Memory B cell (primary cell): ENCODE data around the gene PTPRM.

Source experiments
- ATAC-seq: fragments of 150-1000 bp; cut with Tn5 transposase; 2 replicates; pipeline ENCODE4 v1.10.0; 2021; ENCODE audit warnings: low read depth, mild to moderate bottlenecking, moderate library complexity
- DNase-seq, 2 donors: peaks; one replicate each; pipeline ENCODE4 v3.0.0; 2022; ENCODE audit warnings: low spot score in 2 of 2
- H3K27ac Mint-ChIP-seq: one replicate; pipeline ENCODE4 v1.8.0; 2022; ENCODE audit warnings: mild to moderate bottlenecking, moderate library complexity, mixed read lengths
- H3K27me3 Mint-ChIP-seq: one replicate; pipeline ENCODE4 v1.8.0; 2022; ENCODE audit warnings: mixed read lengths
- H3K36me3 Mint-ChIP-seq: one replicate; pipeline ENCODE4 v1.8.0; 2022; ENCODE audit warnings: mild to moderate bottlenecking, mixed read lengths
- H3K4me1 Mint-ChIP-seq: one replicate; pipeline ENCODE4 v1.8.0; 2022; ENCODE audit warnings: mixed read lengths
- H3K4me3 Mint-ChIP-seq: one replicate; pipeline ENCODE4 v1.8.0; 2022; ENCODE audit warnings: mild to moderate bottlenecking, moderate library complexity, mixed read lengths
- H3K9me3 Mint-ChIP-seq: one replicate; pipeline ENCODE4 v1.8.0; 2022; ENCODE audit warnings: mixed read lengths

The PTPRM gene

GRCh38 chr18:7901657-7902056 is 334.5 kb downstream of the PTPRM start:
- no peaks in the 10 kb centered on the region for H3K36me3 Mint-ChIP-seq
- DNase-seq (no peak), ATAC-seq (no peak)
- no peak overlapping the region for H3K27ac Mint-ChIP-seq
- no peaks in the 10 kb centered on the region for H3K4me1 Mint-ChIP-seq
- no peak overlapping the region for H3K4me3 Mint-ChIP-seq
- H3K27me3 Mint-ChIP-seq, result no peaks in the 10 kb centered on the region
- peaks cover 4% of the 10 kb centered on the region for H3K9me3 Mint-ChIP-seq

- Mint-ChIP-seq H3K4me1 (no peaks in the 10 kb centered on the region), H3K27ac (no peak overlapping the region), H3K9me3 (peaks cover 4% of the 10 kb centered on the region), H3K27me3 (no peaks in the 10 kb centered on the region), H3K4me3 (no peak overlapping the region), H3K36me3 (no peaks in the 10 kb centered on the region)
- ATAC-seq (no peak), DNase-seq (no peak)
These were observed 335.3 kb downstream of the PTPRM start for GRCh38 chr18:7902399-7902839.

GRCh38 chr18:7904529-7904928 is 337.4 kb downstream of the PTPRM start:
- no peaks in the 10 kb centered on the region for H3K4me1 Mint-ChIP-seq
- H3K9me3 Mint-ChIP-seq, result peaks cover 4% of the 10 kb centered on the region
- no peaks in the 10 kb centered on the region for H3K27me3 Mint-ChIP-seq
- DNase-seq (no peak), ATAC-seq (no peak)
- no peak overlapping the region for H3K27ac Mint-ChIP-seq
- H3K36me3 Mint-ChIP-seq, result no peaks in the 10 kb centered on the region
- H3K4me3 Mint-ChIP-seq, result no peak overlapping the region

GRCh38 chr18:7908681-7909299 is 341.7 kb downstream of the PTPRM start:
- H3K27me3 Mint-ChIP-seq, result no peaks in the 10 kb centered on the region
- DNase-seq (no peak), ATAC-seq (no peak)
- no peaks in the 10 kb centered on the region for H3K36me3 Mint-ChIP-seq
- no peak overlapping the region for H3K27ac Mint-ChIP-seq
- H3K4me3 Mint-ChIP-seq, result no peak overlapping the region
- H3K4me1 Mint-ChIP-seq, result no peaks in the 10 kb centered on the region
- H3K9me3 Mint-ChIP-seq, result peaks cover 1% of the 10 kb centered on the region

GRCh38 chr18:7914834-7915670 is 347.9 kb downstream of the PTPRM start:
- Mint-ChIP-seq H3K27ac (no peak overlapping the region), H3K4me3 (no peak overlapping the region), H3K4me1 (no peaks in the 10 kb centered on the region), H3K9me3 (peaks cover 4% of the 10 kb centered on the region), H3K27me3 (no peaks in the 10 kb centered on the region), H3K36me3 (no peaks in the 10 kb centered on the region)
- ATAC-seq (no peak), DNase-seq (no peak)

GRCh38 chr18:7918701-7919100 is 351.6 kb downstream of the PTPRM start:
- H3K9me3 Mint-ChIP-seq, result peaks cover 8% of the 10 kb centered on the region
- H3K27ac Mint-ChIP-seq, result no peak overlapping the region
- no peak for ATAC-seq

GRCh38 chr18:7919565-7919964 is 352.4 kb downstream of the PTPRM start:
- no peaks in the 10 kb centered on the region for H3K4me1 Mint-ChIP-seq
- no peaks in the 10 kb centered on the region for H3K36me3 Mint-ChIP-seq
- ATAC-seq (no peak), DNase-seq (no peak)
- H3K4me3 Mint-ChIP-seq, result no peak overlapping the region
- H3K27ac Mint-ChIP-seq, result no peak overlapping the region
- H3K27me3 Mint-ChIP-seq, result no peaks in the 10 kb centered on the region
- H3K9me3 Mint-ChIP-seq, result peaks cover 8% of the 10 kb centered on the region

More at GRCh38 chr18:7918701-7919100, 351.6 kb downstream of the PTPRM start:
- no peak for DNase-seq
- Mint-ChIP-seq H3K4me3 (no peak overlapping the region), H3K36me3 (no peaks in the 10 kb centered on the region), H3K27me3 (no peaks in the 10 kb centered on the region), H3K4me1 (no peaks in the 10 kb centered on the region)

GRCh38 chr18:7921938-7922587 is 354.9 kb downstream of the PTPRM start:
- H3K4me1 Mint-ChIP-seq, result no peaks in the 10 kb centered on the region
- no peaks in the 10 kb centered on the region for H3K27me3 Mint-ChIP-seq
- no peaks in the 10 kb centered on the region for H3K36me3 Mint-ChIP-seq
- no peak for DNase-seq
- no peak overlapping the region for H3K27ac Mint-ChIP-seq
- ATAC-seq, result no peak
- no peak overlapping the region for H3K4me3 Mint-ChIP-seq
- H3K9me3 Mint-ChIP-seq, result peaks cover 8% of the 10 kb centered on the region

- H3K9me3 Mint-ChIP-seq, result peaks cover 8% of the 10 kb centered on the region
- no peak overlapping the region for H3K4me3 Mint-ChIP-seq
- H3K27ac Mint-ChIP-seq, result no peak overlapping the region
- H3K27me3 Mint-ChIP-seq, result no peaks in the 10 kb centered on the region
- H3K4me1 Mint-ChIP-seq, result no peaks in the 10 kb centered on the region
- DNase-seq (no peak), ATAC-seq (no peak)
- H3K36me3 Mint-ChIP-seq, result no peaks in the 10 kb centered on the region
These were observed 356.0 kb downstream of the PTPRM start for GRCh38 chr18:7923105-7923504.

- Mint-ChIP-seq H3K36me3 (no peaks in the 10 kb centered on the region), H3K4me3 (no peak overlapping the region), H3K27ac (no peak overlapping the region), H3K4me1 (no peaks in the 10 kb centered on the region), H3K9me3 (peaks cover 6% of the 10 kb centered on the region), H3K27me3 (no peaks in the 10 kb centered on the region)
- no peak for DNase-seq
- no peak for ATAC-seq
These were observed 357.5 kb downstream of the PTPRM start for GRCh38 chr18:7924616-7925015.

- ATAC-seq (no peak), DNase-seq (no peak)
- Mint-ChIP-seq H3K9me3 (peaks cover 2% of the 10 kb centered on the region), H3K4me1 (no peaks in the 10 kb centered on the region), H3K27ac (no peak overlapping the region), H3K27me3 (no peaks in the 10 kb centered on the region), H3K4me3 (no peak overlapping the region), H3K36me3 (no peaks in the 10 kb centered on the region)
These were observed 359.4 kb downstream of the PTPRM start for GRCh38 chr18:7926526-7926925.

GRCh38 chr18:7927119-7927518 is 360.0 kb downstream of the PTPRM start:
- DNase-seq, result no peak
- no peak overlapping the region for H3K27ac Mint-ChIP-seq
- no peaks in the 10 kb centered on the region for H3K27me3 Mint-ChIP-seq
- H3K36me3 Mint-ChIP-seq, result no peaks in the 10 kb centered on the region
- no peaks in the 10 kb centered on the region for H3K4me1 Mint-ChIP-seq
- no peaks in the 10 kb centered on the region for H3K9me3 Mint-ChIP-seq
- H3K4me3 Mint-ChIP-seq, result no peak overlapping the region
- no peak for ATAC-seq

GRCh38 chr18:7931763-7932162 is 364.6 kb downstream of the PTPRM start:
- no peaks in the 10 kb centered on the region for H3K4me1 Mint-ChIP-seq
- no peaks in the 10 kb centered on the region for H3K27me3 Mint-ChIP-seq
- DNase-seq (no peak), ATAC-seq (no peak)
- H3K4me3 Mint-ChIP-seq, result no peak overlapping the region
- H3K9me3 Mint-ChIP-seq, result no peaks in the 10 kb centered on the region
- no peak overlapping the region for H3K27ac Mint-ChIP-seq
- no peaks in the 10 kb centered on the region for H3K36me3 Mint-ChIP-seq

GRCh38 chr18:7937268-7937667 is 370.2 kb downstream of the PTPRM start:
- no peak overlapping the region for H3K4me3 Mint-ChIP-seq
- no peaks in the 10 kb centered on the region for H3K36me3 Mint-ChIP-seq
- H3K4me1 Mint-ChIP-seq, result no peaks in the 10 kb centered on the region
- no peak for ATAC-seq
- H3K9me3 Mint-ChIP-seq, result no peaks in the 10 kb centered on the region
- H3K27me3 Mint-ChIP-seq, result no peaks in the 10 kb centered on the region
- DNase-seq, result no peak
- H3K27ac Mint-ChIP-seq, result no peak overlapping the region
